HG03108 (cell line): ENCODE results near the gene ALG9.
A peak's percentile ranks its signal among the peaks of the same experiment; 100 is the strongest.
"Not testable (repeated sequence)": the region's sequence is repeated elsewhere in the genome, so short reads cannot be mapped to it uniquely, and the experiment has no call there.

Experiments used
- ATAC-seq: cut with Tn5 transposase; IDR thresholded peaks from one replicate; pipeline ENCODE4 v1.9.1; 2021; ENCODE audit warnings: moderate library complexity; ENCODE audit not compliant: unreplicated experiment

The ALG9 gene

GRCh38 chr11:111771205-111771604, 100.2 kb downstream of the ALG9 start:
- ATAC-seq = not testable (repeated sequence)

GRCh38 chr11:111770581-111771134, 100.7 kb downstream of the ALG9 start:
- no peak for ATAC-seq

- no peak for ATAC-seq
Observed at GRCh38 chr11:111766834-111767142, 104.6 kb downstream of the ALG9 start.

- ATAC-seq = peak; percentile 80
Observed at GRCh38 chr11:111765984-111766833, 105.2 kb downstream of the ALG9 start, which contains the start of gene PPP2R1B. TSS of gene PPP2R1B (minus strand) at chr11:111766389. CDS start at chr11:111766361, 28 bp downstream.

- ATAC-seq = peak; percentile 27
Observed at GRCh38 chr11:111765320-111765983, 105.9 kb downstream of the ALG9 start.

- ATAC-seq = no peak
Observed at GRCh38 chr11:111764621-111765020, 106.8 kb downstream of the ALG9 start.

- ATAC-seq = no peak
Observed at GRCh38 chr11:111762981-111763643, 108.3 kb downstream of the ALG9 start.

GRCh38 chr11:111762526-111762925, 108.9 kb downstream of the ALG9 start:
- no peak for ATAC-seq

GRCh38 chr11:111761036-111761435, 110.3 kb downstream of the ALG9 start:
- ATAC-seq = no peak

- ATAC-seq = no peak
Observed at GRCh38 chr11:111759778-111760407, 111.5 kb downstream of the ALG9 start.

GRCh38 chr11:111759376-111759775, 112.0 kb downstream of the ALG9 start:
- ATAC-seq = no peak

GRCh38 chr11:111756097-111756496, 115.3 kb downstream of the ALG9 start:
- no peak for ATAC-seq

GRCh38 chr11:111749646-111750045, 121.7 kb downstream of the ALG9 start:
- ATAC-seq = no peak

GRCh38 chr11:111748035-111748804, 123.2 kb downstream of the ALG9 start:
- no peak for ATAC-seq

- no peak for ATAC-seq
Observed at GRCh38 chr11:111745719-111746504, 125.5 kb downstream of the ALG9 start.

- no peak for ATAC-seq
Observed at GRCh38 chr11:111743700-111744099, 127.7 kb downstream of the ALG9 start.

GRCh38 chr11:111741751-111742150, 129.6 kb downstream of the ALG9 start:
- no peak for ATAC-seq

GRCh38 chr11:111739299-111739698, 132.1 kb downstream of the ALG9 start:
- ATAC-seq = no peak

GRCh38 chr11:111737444-111738210, 133.8 kb downstream of the ALG9 start:
- ATAC-seq = no peak
